Fibroblast of the conjunctiva (primary cell): Measurements from ENCODE around the gene ING5.

Experiments
- DNase-seq: peaks from one replicate; pipeline ENCODE4 v3.0.0-alpha.2; 2010; ENCODE audit warnings: low read depth

Gene ING5

DNA sequence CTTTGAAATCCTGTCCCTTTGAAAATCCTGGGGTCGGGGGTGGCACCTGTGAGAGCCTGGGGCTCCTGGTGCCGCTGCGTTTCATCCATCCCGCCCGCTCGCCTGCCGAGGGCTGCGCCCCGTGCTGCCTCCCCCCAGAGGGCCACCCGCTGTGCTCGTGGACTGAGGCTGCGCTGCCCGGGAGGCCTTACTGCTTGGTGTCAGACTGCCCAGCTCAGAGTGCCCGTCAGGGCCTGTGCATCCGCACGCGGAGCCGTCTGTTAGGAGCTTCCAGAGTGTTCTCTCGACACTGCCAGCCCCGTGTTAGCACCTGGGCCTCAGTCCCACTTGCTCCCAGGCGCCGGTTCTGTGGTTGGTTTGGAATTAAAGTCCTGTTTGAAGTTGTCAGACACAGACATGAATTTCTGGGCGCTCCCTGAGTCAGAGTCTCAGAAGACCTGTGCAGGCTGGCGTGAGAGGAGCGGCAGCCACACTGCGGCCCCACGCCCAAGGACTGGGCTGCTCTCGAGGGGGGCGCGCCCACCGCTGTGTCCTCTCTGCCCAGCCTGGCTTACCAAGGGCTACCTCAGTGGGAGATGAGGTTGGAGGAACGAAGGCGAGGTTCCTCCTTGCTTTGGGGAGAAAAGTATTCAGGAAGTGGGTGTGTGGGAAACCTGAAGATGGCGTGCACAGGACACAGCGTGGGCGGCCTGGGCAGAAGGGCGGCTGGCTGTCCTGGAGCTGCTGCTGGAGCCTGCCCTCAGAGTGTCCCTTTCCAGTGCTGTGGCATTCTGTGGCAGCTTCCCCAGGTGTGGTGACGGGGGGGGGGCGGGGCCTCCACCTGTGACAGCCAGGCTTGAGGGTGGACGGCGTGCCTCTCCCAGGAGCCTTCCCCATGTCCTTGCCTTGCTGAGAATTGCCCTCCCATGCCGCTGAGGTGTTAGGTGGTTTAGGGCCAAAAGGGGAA, 29.3 kb upstream of the ING5 start:
- no peak for DNase-seq

DNA sequence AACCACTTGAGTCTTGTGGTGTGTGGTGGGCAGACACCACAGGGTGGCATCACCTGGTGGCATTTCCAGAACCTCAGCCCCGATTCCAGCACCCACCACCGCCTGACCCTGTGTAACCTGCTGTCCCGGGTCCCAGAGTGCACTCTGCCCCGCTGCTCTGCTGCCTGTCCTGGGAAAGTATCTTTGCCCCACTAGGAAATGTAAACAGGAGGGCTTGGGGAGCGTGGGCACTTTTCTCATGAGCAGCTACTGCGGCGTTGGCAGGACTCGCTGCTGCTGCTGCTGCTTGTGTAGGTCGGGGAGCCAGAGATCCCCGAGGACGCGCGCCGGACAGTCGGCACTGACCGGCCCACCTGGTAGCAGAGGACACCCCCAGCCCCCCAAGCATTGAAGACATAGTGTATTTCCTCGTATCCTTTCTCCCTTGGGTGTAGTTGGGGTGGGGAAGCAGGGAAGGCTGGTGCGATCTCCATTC, 28.6 kb upstream of the ING5 start:
- DNase-seq, result no peak

DNA sequence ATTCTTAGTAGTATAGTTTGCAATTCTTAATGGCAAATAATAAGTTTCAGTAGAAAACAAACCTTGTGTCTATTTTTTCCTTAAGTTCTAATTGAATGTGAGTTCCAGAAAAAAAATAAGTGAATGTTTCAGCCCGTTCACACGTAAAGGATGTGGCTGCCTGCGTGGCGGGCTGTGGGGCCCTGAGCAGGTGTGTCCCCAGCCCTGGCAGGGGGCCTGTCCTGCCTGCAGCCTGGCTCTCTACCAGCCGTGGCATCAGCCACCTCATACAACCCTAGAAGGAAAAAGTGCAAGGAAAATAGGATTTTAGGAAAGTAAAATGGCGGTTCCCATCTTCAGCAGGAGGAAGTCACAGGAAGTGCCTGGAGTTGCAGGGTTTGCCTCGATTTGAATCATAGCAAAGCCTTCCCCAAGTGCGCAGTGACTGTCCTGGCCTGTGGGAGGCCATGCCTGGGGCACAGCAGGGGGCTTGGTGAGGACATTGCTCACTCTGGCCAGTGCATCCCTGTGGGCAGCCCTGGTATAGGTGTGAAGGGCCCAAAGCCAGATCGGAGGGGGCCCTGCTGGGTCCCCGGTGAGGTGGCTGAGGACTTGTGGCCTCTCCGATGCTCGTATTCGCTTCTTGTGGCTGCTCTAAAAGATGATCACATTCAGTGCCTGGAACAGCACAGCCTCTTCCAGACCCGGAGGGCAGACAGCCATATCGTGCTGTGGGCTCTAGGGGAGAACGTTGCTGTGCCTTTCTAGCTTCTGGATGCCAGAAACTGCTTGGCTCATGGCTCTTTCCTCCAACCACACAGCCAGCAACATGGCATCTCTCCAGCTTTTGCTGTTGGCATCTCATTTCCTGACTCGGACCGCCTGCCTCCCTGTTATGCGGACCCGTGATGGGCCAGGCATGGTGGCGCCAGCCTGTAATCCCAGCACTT, 27.8 kb upstream of the ING5 start:
- no peak for DNase-seq

DNA sequence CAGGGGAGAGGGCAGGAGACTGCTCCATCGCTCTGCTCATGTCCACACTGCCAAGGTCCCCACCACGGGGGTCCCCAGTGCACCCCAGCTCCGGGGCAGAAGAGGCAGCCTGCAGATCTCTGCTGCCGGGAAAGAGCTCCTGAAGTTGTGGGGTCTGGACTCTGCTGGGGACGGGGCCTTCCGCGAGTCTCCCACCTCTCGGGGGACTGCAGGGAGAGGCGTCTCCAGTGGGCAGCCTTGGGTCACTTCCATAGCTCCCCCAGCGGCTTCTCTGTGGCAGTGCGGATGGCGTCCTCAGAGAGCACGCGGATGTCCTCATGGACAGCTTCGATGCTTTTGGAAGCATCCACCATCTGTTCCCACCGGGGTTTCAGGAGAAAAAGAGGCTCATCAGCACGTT, 26.0 kb upstream of the ING5 start:
- DNase-seq, result no peak

DNA sequence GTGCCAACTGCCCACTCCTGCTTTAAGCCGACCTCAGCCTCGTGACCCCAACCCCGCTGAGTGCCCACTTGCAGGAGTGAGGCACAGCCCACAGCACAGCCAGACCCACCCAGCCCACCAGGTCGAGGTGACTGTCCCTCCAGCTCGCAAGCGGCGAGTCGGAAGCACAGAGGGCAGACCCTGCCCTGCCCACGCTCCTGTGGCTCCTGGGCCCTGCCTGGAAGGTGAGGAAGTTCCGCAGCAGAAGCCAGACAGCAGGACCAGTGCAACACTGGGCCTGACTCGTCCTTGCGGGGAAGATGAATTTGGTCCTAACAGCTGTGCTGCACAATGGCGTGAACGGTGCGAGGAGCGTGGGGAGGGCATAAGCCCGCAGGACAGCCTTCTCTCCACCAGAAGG, 25.2 kb upstream of the ING5 start:
- no peak for DNase-seq

DNA sequence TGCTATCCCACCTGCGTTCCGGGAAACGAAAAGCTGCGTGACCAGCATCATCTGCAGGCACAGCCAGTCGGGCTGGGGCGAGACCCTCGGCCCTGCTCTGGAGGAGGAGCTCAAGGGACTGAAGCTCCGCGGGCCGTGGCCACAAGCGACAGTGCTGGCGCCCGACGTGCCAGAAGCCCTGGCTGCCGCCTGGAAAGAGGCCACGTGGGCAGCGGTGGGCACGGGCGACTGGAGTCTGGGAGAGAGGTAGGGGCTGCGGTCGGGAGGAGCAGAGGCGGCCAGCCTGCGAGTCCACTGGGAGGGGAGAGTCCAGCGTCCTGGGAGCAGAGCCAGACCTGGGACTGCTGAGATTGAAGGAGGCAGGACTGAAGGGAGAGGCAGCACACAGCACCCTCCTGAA, 24.4 kb upstream of the ING5 start:
- no peak for DNase-seq

DNA sequence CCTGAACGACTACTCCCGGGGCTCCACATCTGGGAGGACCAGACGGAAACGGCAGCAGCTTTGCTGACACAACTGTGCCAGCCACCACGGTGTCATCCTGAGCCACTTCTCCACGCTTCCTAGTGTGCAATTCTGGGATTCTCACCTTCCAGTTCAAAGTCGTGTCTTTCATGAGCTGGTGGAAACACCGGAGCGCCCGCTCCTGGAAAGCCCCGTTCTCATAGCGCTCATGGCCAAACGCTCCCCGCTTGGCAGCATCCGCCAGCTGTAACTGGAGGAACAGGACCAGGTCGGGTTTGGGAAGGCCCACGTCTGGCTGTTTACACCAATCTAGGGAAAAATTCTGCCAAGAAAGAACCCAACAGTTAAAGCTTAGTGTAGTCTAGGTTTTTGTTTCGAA, 23.5 kb upstream of the ING5 start:
- no peak for DNase-seq

DNA sequence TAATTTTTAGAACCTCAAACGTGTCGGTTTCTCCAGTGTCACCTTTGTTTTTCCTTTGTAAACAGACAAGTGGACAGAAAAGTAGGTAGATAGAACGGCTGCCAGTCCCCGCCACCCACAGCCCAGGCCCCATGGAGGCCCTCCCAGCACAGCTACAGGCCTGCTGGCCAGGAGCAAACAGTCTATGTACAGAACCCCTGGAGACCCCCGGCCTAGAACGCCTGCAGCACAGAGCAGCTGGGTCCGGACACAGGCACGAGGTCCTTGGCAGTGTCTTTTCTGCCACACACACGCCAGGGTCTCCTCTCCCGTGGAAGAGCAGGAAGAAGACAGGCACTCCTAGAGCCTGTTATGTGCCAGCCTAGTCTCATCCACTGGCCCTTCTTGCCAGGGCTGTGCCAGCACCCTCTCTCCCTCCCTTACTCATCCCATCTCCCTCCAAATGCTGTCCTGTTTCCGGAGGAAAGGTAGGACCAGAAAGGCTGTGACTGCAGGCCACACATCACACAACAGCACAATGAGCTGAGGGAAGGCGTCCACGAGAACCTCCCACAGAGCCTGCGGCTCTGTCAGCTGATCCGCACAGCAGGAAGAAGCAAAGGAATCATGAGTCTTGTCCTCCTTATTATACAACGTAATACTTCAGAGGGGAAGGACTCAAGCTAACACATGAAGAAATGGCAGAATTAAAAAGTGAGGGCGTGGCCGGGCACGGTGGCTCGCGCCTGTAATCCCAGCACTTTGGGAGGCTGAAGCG, 22.9 kb upstream of the ING5 start:
- DNase-seq, result no peak

DNA sequence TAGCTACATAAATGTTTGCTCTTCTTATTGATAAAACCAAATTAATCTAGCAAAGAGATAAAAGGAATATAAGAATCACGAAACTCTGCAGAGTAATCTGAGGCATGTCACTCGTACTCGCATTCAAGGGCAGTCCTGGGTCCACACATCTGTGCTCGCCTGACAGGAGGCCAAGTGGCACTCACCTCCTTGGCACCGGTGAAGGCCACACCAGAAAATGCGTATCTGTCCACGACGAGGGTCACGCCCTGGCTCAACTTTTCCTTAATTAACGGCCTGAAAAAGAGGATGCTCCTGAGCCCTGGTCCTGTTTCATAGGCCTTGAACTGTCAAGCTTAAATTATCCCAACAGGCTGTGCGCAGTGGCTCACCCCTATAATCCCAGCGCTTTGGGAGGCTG, 21.8 kb upstream of the ING5 start:
- DNase-seq, result no peak

DNA sequence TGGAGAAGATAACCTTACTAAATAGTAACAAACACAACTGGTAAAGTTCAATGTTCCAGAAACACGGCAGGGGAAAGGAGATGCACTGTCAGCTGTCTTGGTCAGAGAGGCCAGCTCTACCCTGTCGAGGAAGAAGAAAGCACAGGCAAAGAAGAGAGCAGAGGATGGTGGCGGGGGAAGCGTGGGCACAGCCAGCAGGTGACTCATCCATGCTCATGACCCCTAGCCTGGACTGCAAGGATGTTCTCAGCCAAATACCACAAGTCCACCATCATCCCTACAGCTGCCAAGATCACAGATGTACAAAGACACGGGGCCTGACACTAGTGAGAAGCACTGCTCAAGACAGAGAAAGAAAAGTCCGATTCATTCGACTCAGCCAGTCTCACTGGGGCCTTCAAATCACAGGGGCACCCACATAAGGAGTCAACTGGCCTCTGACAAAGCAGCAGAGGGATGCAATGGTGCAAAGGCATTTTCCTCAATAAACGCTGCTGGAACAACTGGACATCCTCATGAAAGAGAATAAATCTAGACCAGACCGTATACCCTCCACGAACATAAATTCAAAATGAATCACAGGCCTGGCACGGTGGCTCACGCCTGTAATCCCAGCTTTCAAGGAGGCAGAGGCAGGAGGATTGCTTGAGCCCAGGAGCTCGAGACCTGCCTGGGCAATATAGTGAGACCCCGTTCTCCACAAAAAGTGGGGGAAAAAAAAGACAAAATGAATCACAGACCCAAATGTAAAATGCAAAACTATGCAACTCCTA, 20.8 kb upstream of the ING5 start:
- peak; percentile 96 for DNase-seq

DNA sequence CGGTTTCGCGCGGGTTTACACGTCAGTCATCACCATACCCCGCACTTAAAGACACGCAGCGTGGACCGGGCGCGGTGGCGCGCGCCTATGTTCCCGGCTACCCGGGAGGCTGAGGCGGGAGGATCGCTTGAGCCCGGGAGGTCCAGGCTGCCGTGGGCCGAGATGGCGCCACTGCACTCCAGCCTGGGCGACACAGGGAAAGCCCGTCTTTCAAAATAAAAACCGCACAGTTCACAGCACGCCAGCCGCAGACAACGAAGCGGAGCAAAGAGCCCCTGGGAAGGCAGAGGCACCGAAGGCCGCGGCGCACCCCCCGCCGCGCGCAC, 15.6 kb upstream of the ING5 start:
- no peak for DNase-seq

DNA sequence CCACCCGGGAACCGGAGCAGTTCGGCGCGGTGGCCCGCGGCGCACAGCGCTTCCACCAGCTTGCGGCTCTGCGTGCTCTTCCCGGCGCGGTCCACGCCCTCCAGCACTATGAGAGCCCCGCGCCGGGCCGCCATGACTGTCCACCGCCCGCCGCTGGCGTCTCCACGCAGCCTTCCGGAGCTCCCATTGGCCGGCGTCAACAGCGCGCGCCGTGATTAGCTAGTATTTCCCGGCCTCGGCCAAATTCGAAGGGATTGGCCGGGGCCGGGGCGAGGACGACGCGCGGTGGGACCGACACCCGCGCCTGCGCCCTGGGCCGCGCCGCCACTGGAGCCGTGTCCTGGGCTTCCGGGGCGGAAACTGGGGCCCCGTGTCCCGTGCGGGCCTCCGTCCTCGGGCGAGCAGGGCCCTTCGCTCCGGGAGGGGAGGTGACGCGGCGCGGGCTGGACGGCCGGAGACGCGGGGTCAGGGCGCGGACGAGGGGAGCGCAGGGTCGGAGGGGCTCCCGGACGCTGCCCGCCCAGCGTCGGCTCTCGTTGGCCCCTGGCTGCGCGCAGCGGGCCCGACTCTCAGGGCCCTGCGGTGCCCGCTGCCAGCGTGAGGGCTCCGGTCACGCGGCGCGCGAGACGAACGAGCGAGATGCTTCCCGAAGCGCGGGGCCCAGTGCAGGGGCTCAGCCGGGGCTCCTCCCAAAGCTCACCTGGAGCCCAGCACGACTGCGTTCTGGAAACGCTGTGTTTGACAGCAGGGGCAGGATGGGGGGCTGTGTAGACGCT, 15.0 kb upstream of the ING5 start, which contains the start of gene DTYMK:
Gene DTYMK (minus strand): TSS at position 166 of the 776 bp plus-strand sequence. CDS start 32 bp downstream, at position 134.
- DNase-seq, result peak; percentile 86

DNA sequence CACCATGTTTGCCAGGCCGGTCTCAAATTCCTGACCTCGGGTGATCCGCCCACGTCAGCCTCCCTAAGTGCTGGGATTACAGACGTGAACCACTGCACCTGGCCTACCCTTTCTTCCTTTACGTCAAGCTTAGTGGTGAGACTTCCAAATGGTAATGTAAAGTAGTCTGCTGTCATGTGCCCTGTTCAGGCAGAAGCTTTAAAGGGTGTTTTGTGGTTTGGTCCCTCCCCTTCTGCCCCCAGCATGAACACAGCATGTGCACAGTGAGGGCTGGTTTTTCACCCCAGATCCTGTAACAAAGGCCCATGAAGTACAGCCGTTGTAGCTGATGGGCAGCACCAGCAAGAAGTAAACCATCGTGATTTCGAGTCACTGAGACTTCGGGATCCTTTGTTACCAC, 12.5 kb upstream of the ING5 start:
- no peak for DNase-seq

DNA sequence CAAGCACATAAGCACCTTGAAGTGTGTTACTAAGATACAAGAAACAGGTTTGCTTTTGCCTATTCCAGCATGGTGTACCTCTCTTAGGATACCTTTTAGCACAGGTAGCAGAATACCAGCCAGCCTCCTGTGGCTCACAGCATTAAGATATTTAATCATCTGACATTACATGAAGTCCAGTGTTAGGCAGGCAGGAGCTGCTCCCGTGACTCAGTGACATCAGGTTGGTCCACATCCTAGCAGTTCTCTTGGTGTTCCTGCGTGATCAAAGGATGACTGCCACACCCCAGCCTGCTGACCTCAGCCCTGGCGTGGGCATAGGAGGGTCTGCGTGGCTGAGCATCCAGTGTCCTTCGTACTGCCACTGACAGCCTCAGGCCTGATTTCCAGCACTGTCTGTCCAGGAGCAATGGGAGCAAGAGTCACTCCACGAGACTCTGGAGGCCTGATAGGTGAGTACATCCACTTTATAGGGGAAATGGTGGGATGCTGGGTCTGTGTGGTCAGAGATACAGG, 11.6 kb upstream of the ING5 start:
- DNase-seq, result no peak

DNA sequence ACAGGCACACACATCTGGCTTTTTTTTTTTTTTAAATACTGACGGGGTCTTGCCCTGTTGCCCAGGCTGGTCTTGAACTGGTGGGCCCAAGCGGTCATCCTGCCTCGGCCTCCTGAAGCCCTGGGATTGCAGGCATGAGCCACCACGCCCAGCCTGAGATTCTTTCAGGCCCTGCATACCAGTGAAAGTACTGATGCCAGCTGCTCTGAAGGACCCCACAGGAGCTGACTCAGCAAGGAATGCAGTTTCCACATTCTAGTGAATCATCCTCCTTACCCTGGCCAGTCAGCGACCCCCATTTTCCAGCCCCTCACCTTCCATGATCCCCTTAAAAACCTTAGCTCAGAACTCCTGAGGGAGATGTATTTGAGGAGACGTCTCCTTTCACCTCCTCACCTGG, 9.4 kb upstream of the ING5 start:
- peak; percentile 67 for DNase-seq

DNA sequence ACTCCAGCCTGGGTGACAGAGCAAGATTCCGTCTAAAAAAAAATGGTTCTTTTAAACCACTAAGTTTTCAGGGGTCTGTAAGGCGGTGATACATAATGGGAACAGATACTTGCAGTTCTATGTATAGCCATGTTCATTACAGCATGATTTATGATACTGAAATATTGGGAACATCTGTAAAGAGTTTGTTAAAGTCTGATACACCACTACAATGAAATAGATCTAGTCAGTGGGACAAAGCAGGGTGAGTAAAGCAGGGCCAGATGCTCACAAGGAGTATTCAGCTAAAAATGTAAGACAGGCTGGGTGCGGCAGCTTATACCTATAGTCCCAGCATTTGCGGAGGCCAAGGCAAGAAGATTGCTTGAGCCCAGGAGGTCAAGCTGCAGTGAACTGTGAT, 6.2 kb upstream of the ING5 start:
- DNase-seq, result no peak

DNA sequence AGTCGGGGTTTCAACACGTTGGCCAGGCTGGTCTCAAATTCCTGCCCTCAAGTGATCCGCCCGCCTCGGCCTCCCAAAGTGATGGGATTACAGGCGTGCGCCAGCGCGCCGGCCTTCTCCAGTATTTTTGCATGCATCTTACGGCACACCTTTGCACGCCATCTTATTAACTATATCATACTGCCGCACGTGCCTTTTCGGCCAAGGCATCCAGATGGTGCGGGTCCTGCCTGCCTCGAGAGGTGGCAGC, 765 bp upstream of the ING5 start:
- no peak for DNase-seq

DNA sequence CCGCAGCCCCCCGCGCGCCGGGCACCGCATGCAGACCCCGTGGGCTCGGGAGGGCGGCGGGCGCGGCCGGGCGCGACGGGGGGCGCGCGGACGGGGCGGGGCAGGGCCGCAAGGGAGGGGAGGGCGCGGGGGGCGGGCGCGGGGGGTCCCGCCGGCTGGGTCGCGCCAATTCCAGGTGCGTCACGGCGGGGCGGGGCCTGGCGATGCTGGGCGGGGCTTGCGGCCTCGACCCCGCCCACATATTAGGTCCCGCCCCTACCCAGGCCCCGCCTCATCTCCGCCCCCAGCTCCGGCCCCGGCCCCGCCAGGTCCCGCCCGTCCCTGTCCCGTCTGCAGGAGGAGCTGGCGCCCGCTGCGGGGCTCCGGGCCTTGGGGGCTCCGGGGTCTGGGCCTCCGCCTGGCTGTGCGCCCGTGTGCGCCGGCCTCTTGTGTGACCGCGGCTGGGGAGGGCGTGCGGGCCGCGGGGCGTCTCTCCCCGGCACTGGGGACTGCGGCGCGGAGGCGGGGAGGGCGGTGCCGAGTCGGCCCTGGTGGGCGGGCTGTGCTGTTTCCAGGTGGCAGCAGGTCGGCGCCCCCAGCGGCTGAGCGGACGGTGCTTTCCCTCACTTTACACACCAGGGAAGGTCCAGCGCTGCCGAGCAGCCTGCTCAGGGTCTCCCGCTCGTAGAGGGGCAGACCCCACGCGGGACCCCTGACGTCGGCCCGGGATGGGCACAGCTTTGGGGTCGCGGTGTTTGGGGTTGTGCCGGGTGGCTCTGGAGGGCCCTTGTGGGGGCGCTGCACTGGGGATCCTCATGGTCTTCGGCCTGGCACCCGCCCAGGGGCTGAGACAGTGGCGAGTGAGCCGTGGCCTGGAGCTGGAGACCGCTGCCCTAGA, 554 bp downstream of the ING5 start:
- DNase-seq, result peak; percentile 62

DNA sequence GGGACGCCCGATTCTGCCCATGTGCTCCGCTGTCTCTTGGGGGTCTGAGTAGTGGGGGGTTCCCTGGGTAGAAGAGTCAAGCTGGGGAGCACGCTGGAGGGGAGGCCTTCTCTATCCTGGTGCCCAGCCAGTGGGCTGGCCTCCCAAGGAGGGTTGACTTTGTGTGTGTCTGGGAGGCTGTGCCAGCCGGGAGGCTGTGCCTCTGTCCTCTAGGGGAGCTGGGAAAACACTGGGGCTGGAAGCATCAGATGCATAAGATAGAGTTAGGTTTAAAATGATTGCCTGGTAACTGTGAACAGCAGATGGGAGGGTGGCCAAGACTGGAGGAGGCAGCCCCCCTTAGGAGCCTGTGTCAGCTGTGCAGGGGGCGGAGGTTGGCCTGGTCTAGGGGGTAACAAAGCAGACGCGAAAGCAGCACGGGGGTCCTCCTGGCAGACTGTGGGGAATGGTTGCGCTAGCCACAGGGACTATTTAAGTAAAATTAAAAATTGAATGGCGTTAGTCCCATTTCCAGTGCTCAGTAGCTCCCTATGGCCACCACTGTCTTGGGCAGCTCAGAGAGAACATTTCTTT, 1.3 kb downstream of the ING5 start:
- DNase-seq, result no peak
